ENCODE results near the gene OR7G2. TPM values are rescaled to one million over a fixed set of nuclear protein-coding genes. Genes with fewer than 3 reads are reported as not detected.
A peak's percentile ranks its signal among the peaks of the same experiment; 100 is the strongest.

OR7G2 gene
- not detected for polyA plus RNA-seq (2013, experiment 1 of 2)
- not detected for polyA plus RNA-seq (2013, experiment 2 of 2)

GRCh38 chr19:9107375-9107774, at the start of gene OR7G2:
Gene OR7G2 (minus strand): TSS chr19:9107475. CDS start chr19:9103243, 4,232 bp downstream.
- no peak within 1 kb of the TSS for H3K4me3 ChIP-seq (ENCODE audit: low read length)
- no peaks in the 10 kb centered on the region for H3K27me3 ChIP-seq (ENCODE audit: insufficient read depth, low read length)
- WGBS = 74% methylated on average over 7 of the region's 8 CpGs

GRCh38 chr19:9156304-9156703, 49.0 kb upstream of the OR7G2 start:
- no peak overlapping the region for H3K27ac ChIP-seq (ENCODE audit: low read depth, low read length)
- no peaks in the 10 kb centered on the region for H3K27me3 ChIP-seq (ENCODE audit: insufficient read depth, low read length)
- 97% methylated on average over 1 of the region's 1 CpG for WGBS
- H3K9me3 ChIP-seq (ENCODE audit: insufficient read depth, low read depth, low read length) = peaks cover 59% of the 10 kb centered on the region
- peaks cover 97% of the 10 kb centered on the region for H3K36me3 ChIP-seq (ENCODE audit: insufficient read depth, low read length)
- H3K9ac ChIP-seq (ENCODE audit: low read depth, low read length) = no peak overlapping the region
- no peaks in the 10 kb centered on the region for H3K4me1 ChIP-seq (ENCODE audit: insufficient read depth, low read length)
- no peak overlapping the region for H3K4me3 ChIP-seq (ENCODE audit: low read length)

More at GRCh38 chr19:9107375-9107774, at the start of gene OR7G2:
- Histone ChIP-seq H3K9ac (ENCODE audit: low read depth, low read length) (no peak within 1 kb of the TSS), H3K27ac (ENCODE audit: low read depth, low read length) (no peak within 1 kb of the TSS), H3K9me3 (ENCODE audit: insufficient read depth, low read depth, low read length) (peaks cover 62% of the 10 kb centered on the region), H3K4me1 (ENCODE audit: insufficient read depth, low read length) (no peaks in the 10 kb centered on the region), H3K36me3 (ENCODE audit: insufficient read depth, low read length) (no peaks in the 10 kb centered on the region)

GRCh38 chr19:9155591-9155990, 48.3 kb upstream of the OR7G2 start:
- Histone ChIP-seq H3K36me3 (ENCODE audit: insufficient read depth, low read length) (peaks cover 95% of the 10 kb centered on the region), H3K9ac (ENCODE audit: low read depth, low read length) (no peak overlapping the region)

DNA sequence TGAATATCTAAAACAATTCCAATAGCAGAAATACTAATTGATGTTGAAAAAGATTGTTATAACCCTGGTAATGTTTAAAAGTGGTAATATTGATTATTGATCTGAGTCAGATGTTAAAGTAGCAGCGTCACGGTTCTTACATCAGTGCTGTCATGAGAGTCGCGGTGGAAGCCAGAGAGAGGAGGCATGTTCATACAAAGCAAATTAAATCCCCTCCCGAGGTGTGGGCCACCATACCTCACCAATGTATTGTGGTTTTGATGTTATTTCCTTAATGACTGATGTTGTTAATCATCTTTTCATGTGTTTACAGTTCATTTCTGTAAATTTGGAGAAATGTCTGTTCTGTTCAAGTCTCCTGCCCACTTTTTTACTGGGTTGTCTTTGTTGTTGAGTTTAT, 44.1 kb upstream of the OR7G2 start:
- H3K4me1 ChIP-seq (ENCODE audit: insufficient read depth, low read length) = no peaks in the 10 kb centered on the region
- H3K27me3 ChIP-seq (ENCODE audit: insufficient read depth, low read length) = no peaks in the 10 kb centered on the region
- H3K9ac ChIP-seq (ENCODE audit: low read depth, low read length) = no peak overlapping the region
- H3K27ac ChIP-seq (ENCODE audit: low read depth, low read length) = no peak overlapping the region
- 97% methylated on average over 5 of the region's 5 CpGs for WGBS
- H3K4me3 ChIP-seq (ENCODE audit: low read length) = no peak overlapping the region
- H3K9me3 ChIP-seq (ENCODE audit: insufficient read depth, low read depth, low read length) = peaks cover 61% of the 10 kb centered on the region
- H3K36me3 ChIP-seq (ENCODE audit: insufficient read depth, low read length) = peaks cover 81% of the 10 kb centered on the region

More at GRCh38 chr19:9155591-9155990, 48.3 kb upstream of the OR7G2 start:
- Histone ChIP-seq H3K27ac (ENCODE audit: low read depth, low read length) (no peak overlapping the region), H3K27me3 (ENCODE audit: insufficient read depth, low read length) (no peaks in the 10 kb centered on the region), H3K4me1 (ENCODE audit: insufficient read depth, low read length) (no peaks in the 10 kb centered on the region), H3K9me3 (ENCODE audit: insufficient read depth, low read depth, low read length) (peaks cover 59% of the 10 kb centered on the region), H3K4me3 (ENCODE audit: low read length) (no peak overlapping the region)
- 97% methylated on average over 4 of the region's 4 CpGs for WGBS

DNA sequence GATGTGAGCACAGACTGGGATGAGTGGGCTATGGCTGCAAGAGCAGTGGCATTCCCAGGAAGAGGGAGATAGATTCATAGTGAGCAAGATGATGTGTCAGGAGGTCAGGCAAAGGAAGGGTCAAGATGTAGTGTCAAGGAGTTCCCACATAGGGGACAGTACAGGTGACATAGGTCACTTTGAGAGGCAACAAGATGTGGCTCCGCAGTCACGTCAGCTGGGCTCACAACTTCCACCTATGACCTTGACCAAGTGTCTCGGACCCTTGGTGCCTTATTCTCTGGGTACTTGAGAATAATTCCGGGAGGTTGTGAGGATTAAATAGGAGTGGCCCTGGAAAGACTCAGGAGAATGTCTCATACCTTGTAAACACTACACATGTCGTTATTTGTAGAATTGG, 43.4 kb upstream of the OR7G2 start:
- H3K4me3 ChIP-seq (ENCODE audit: low read length) = no peak overlapping the region
- peaks cover 75% of the 10 kb centered on the region for H3K36me3 ChIP-seq (ENCODE audit: insufficient read depth, low read length)
- WGBS = 97% methylated on average over 5 of the region's 5 CpGs
- H3K9ac ChIP-seq (ENCODE audit: low read depth, low read length) = no peak overlapping the region
- H3K9me3 ChIP-seq (ENCODE audit: insufficient read depth, low read depth, low read length) = peaks cover 63% of the 10 kb centered on the region
- H3K27me3 ChIP-seq (ENCODE audit: insufficient read depth, low read length) = no peaks in the 10 kb centered on the region
- no peaks in the 10 kb centered on the region for H3K4me1 ChIP-seq (ENCODE audit: insufficient read depth, low read length)
- H3K27ac ChIP-seq (ENCODE audit: low read depth, low read length) = no peak overlapping the region

DNA sequence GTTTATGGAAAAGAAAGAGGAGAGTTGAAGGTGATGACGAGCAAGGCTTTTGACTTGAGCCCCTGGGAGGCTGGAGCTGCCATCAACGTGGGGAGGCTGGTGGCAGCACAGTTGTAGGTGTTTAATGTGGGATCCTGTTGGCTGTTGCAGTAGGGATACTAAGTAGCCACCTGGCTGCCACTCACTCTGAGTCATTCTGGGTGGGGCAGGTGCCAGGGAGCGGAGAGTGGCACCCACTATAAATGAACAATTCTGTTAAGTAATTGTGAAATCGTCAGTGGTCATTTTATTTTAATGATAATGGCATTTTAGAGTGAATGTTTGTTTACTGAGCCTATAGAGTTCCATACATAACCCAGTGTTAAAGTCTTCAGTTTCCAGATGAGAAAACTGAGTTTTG, 42.7 kb upstream of the OR7G2 start:
- Histone ChIP-seq H3K9me3 (ENCODE audit: insufficient read depth, low read depth, low read length) (peaks cover 69% of the 10 kb centered on the region), H3K27ac (ENCODE audit: low read depth, low read length) (no peak overlapping the region), H3K36me3 (ENCODE audit: insufficient read depth, low read length) (peaks cover 74% of the 10 kb centered on the region), H3K4me1 (ENCODE audit: insufficient read depth, low read length) (no peaks in the 10 kb centered on the region), H3K4me3 (ENCODE audit: low read length) (no peak overlapping the region), H3K9ac (ENCODE audit: low read depth, low read length) (no peak overlapping the region), H3K27me3 (ENCODE audit: insufficient read depth, low read length) (no peaks in the 10 kb centered on the region)
- WGBS = 92% methylated on average over 4 of the region's 4 CpGs

GRCh38 chr19:9148697-9149096, 41.4 kb upstream of the OR7G2 start:
- H3K27me3 ChIP-seq (ENCODE audit: insufficient read depth, low read length) = no peaks in the 10 kb centered on the region

DNA sequence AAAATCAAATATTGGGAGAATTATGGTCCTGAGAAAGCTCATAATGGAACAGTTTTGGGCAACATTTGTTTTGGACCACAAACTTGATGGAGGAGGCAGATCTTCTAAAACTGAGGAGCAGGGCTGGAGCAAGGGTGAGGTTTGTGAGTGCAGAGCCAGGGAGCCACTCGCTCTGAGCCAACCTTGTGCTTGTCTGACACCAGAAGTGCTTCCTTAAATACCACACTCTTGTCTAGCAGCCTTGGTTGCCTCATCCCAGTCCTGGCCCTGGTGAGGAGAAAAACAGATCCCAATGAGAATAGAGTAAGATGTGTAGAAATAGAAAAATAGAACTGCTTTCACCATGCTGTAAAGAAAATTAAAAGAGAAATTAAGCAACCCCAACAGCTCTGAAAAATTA, 39.6 kb upstream of the OR7G2 start:
- H3K9ac ChIP-seq (ENCODE audit: low read depth, low read length) = no peak overlapping the region
- H3K36me3 ChIP-seq (ENCODE audit: insufficient read depth, low read length) = peaks cover 69% of the 10 kb centered on the region
- no peak overlapping the region for H3K4me3 ChIP-seq (ENCODE audit: low read length)
- H3K4me1 ChIP-seq (ENCODE audit: insufficient read depth, low read length) = no peaks in the 10 kb centered on the region
- no peak overlapping the region for H3K27ac ChIP-seq (ENCODE audit: low read depth, low read length)
- 100% methylated on average over 1 of the region's 1 CpG for WGBS
- no peaks in the 10 kb centered on the region for H3K27me3 ChIP-seq (ENCODE audit: insufficient read depth, low read length)
- peaks cover 70% of the 10 kb centered on the region for H3K9me3 ChIP-seq (ENCODE audit: insufficient read depth, low read depth, low read length)

More at GRCh38 chr19:9148697-9149096, 41.4 kb upstream of the OR7G2 start:
- Histone ChIP-seq H3K27ac (ENCODE audit: low read depth, low read length) (no peak overlapping the region), H3K9ac (ENCODE audit: low read depth, low read length) (no peak overlapping the region), H3K4me3 (ENCODE audit: low read length) (no peak overlapping the region), H3K4me1 (ENCODE audit: insufficient read depth, low read length) (no peaks in the 10 kb centered on the region), H3K9me3 (ENCODE audit: insufficient read depth, low read depth, low read length) (peaks cover 70% of the 10 kb centered on the region), H3K36me3 (ENCODE audit: insufficient read depth, low read length) (peaks cover 70% of the 10 kb centered on the region)
- over 99% methylated on average over 3 of the region's 3 CpGs for WGBS

DNA sequence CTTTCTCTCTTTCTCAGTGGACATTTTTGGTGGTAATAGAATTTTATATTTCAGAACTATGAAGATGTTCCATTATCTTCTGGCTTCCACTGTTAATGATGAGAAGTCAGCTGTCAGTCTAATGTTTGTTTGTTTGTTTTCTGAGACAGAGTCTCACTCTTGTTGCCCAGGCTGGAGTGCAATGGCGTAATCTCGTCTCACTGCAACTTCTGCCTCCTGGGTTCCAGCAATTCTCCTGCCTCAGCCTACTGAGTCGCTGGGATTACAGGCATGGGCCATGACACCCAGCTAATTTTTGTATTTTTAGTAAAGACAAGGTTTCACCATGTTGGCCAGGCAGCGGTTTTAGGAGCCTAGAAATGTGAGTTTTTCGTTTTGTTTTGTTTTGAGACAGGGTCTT, 37.6 kb upstream of the OR7G2 start:
- no peaks in the 10 kb centered on the region for H3K27me3 ChIP-seq (ENCODE audit: insufficient read depth, low read length)
- no peak overlapping the region for H3K9ac ChIP-seq (ENCODE audit: low read depth, low read length)
- 95% methylated on average over 5 of the region's 5 CpGs for WGBS
- peaks cover 52% of the 10 kb centered on the region for H3K9me3 ChIP-seq (ENCODE audit: insufficient read depth, low read depth, low read length)
- H3K4me3 ChIP-seq (ENCODE audit: low read length) = no peak overlapping the region
- no peaks in the 10 kb centered on the region for H3K4me1 ChIP-seq (ENCODE audit: insufficient read depth, low read length)
- H3K36me3 ChIP-seq (ENCODE audit: insufficient read depth, low read length) = peaks cover 57% of the 10 kb centered on the region
- no peak overlapping the region for H3K27ac ChIP-seq (ENCODE audit: low read depth, low read length)

DNA sequence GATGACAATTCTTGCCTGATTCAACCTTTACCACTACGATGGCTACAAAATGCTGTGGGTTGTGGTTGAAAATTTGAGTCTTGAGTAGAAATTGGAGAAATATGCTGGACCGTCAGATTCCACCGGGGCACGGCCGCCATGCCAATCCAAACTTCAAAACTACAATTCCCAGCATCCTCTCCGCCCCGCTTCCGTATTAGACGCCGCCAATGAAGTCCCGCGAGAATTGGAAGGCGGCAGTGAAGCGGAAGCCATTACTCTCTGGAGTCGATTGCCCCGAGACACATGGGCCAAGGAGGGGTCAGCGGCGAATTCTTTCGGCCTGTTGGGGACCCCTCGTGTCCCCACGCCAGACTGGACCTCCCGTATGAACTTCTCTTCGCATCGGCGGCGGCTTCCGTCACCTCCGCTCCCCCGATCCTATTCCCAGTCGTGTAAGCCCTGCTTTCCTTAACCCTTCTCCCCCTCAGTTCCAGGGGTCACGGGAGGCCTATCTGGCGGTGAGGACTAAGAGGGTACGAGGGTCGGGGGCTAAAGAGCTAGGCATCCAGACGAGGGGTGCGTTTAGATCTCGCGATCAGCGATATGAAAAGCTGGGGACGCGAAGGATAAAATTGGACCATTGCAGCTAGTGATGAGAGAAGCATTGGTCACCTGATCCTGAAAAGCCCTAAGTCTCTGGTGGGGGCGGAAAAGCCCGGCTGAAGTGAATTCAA, 33.0 kb upstream of the OR7G2 start, which contains the start of gene ZNF317:
Gene ZNF317 (plus strand): TSS at position 239 of the 716 bp plus-strand sequence. CDS start 15,620 bp downstream, outside the sequence.
- Histone ChIP-seq H3K9ac (ENCODE audit: low read depth, low read length) (peak within 1 kb of the TSS; percentile 99), H3K36me3 (ENCODE audit: insufficient read depth, low read length) (peaks cover 30% of the 10 kb centered on the region), H3K27ac (ENCODE audit: low read depth, low read length) (peak within 1 kb of the TSS; percentile 88), H3K27me3 (ENCODE audit: insufficient read depth, low read length) (no peaks in the 10 kb centered on the region), H3K9me3 (ENCODE audit: insufficient read depth, low read depth, low read length) (peaks cover 29% of the 10 kb centered on the region), H3K4me3 (ENCODE audit: low read length) (peak within 1 kb of the TSS; percentile 98), H3K4me1 (ENCODE audit: insufficient read depth, low read length) (no peaks in the 10 kb centered on the region)
- WGBS = under 1% methylated on average over 42 of the region's 43 CpGs

- no peaks in the 10 kb centered on the region for H3K27me3 ChIP-seq (ENCODE audit: insufficient read depth, low read length)
- WGBS = 40% methylated on average over 7 of the region's 8 CpGs
- no peaks in the 10 kb centered on the region for H3K4me1 ChIP-seq (ENCODE audit: insufficient read depth, low read length)
- peak overlapping the region; percentile 99 for H3K9ac ChIP-seq (ENCODE audit: low read depth, low read length)
- peak overlapping the region; percentile 98 for H3K4me3 ChIP-seq (ENCODE audit: low read length)
- no peak overlapping the region for H3K27ac ChIP-seq (ENCODE audit: low read depth, low read length)
- peaks cover 23% of the 10 kb centered on the region for H3K9me3 ChIP-seq (ENCODE audit: insufficient read depth, low read depth, low read length)
- H3K36me3 ChIP-seq (ENCODE audit: insufficient read depth, low read length) = peaks cover 24% of the 10 kb centered on the region
Measured at GRCh38 chr19:9139609-9140158, 32.4 kb upstream of the OR7G2 start.
